HG02973 (cell line): ENCODE results near the gene SPRR2E.
"Not testable (repeated sequence)": the region's sequence is repeated elsewhere in the genome, so short reads cannot be mapped to it uniquely, and the experiment has no call there.

Experiments used
- ATAC-seq: cut with Tn5 transposase; IDR thresholded peaks from one replicate; pipeline ENCODE4 v1.9.1; 2021; ENCODE audit warnings: moderate library complexity; ENCODE audit not compliant: unreplicated experiment

SPRR2E gene

GRCh38 chr1:153094426-153094825 lies at the start of gene SPRR2E:
Gene SPRR2E (minus strand): TSS chr1:153094526. CDS start chr1:153093751, 775 bp downstream.
- ATAC-seq: no peak

GRCh38 chr1:153141377-153141776 lies 47.1 kb upstream of the SPRR2E start:
- no peak for ATAC-seq

- no peak for ATAC-seq
Measured at GRCh38 chr1:153140484-153140883, 46.2 kb upstream of the SPRR2E start.

- no peak for ATAC-seq
Measured at GRCh38 chr1:153133743-153134142, 39.4 kb upstream of the SPRR2E start.

- no peak for ATAC-seq
Measured at GRCh38 chr1:153133267-153133666, 38.9 kb upstream of the SPRR2E start.

GRCh38 chr1:153128688-153129087 lies 34.4 kb upstream of the SPRR2E start:
- ATAC-seq: not testable (repeated sequence)

GRCh38 chr1:153127296-153127695 lies 33.0 kb upstream of the SPRR2E start:
- no peak for ATAC-seq

GRCh38 chr1:153125536-153125935 lies 31.2 kb upstream of the SPRR2E start:
- ATAC-seq: no peak

- not testable (repeated sequence) for ATAC-seq
Measured at GRCh38 chr1:153123793-153124192, 29.5 kb upstream of the SPRR2E start.

GRCh38 chr1:153122831-153123421 lies 28.6 kb upstream of the SPRR2E start:
- no peak for ATAC-seq

GRCh38 chr1:153120945-153121344 lies 26.6 kb upstream of the SPRR2E start:
- ATAC-seq: no peak

GRCh38 chr1:153119491-153119971 lies 25.2 kb upstream of the SPRR2E start:
- ATAC-seq: no peak

GRCh38 chr1:153115264-153115663 lies 20.9 kb upstream of the SPRR2E start:
- not testable (repeated sequence) for ATAC-seq

- ATAC-seq: no peak
Measured at GRCh38 chr1:153113416-153113815, 19.1 kb upstream of the SPRR2E start, which contains the start of gene SPRR2F. Gene SPRR2F (minus strand): TSS chr1:153113516. CDS start chr1:153112733, 783 bp downstream.

GRCh38 chr1:153112454-153112853 lies 18.1 kb upstream of the SPRR2E start:
- ATAC-seq: not testable (repeated sequence)

- no peak for ATAC-seq
Measured at GRCh38 chr1:153100245-153100644, 5.9 kb upstream of the SPRR2E start.

- no peak for ATAC-seq
Measured at GRCh38 chr1:153099461-153100045, 5.2 kb upstream of the SPRR2E start.

- no peak for ATAC-seq
Measured at GRCh38 chr1:153095764-153096163, 1.4 kb upstream of the SPRR2E start.

GRCh38 chr1:153087652-153088051 lies 6.7 kb downstream of the SPRR2E start:
- ATAC-seq: no peak

- no peak for ATAC-seq
Measured at GRCh38 chr1:153081736-153082135, 12.6 kb downstream of the SPRR2E start.

- no peak for ATAC-seq
Measured at GRCh38 chr1:153072806-153073726, 21.3 kb downstream of the SPRR2E start.
